C1 segment of cervical spinal cord (tissue), 14 donors: Measurements from ENCODE around the gene MYOM1.

Source experiments
- DNase-seq, 14 donors: peaks; one replicate each; lab custom pipeline; 2025; lab: John Stamatoyannopoulos, UW

The MYOM1 gene

GRCh38 chr18:3189884-3190283 lies 29.9 kb downstream of the MYOM1 start:
- DNase-seq, result no peak

DNA sequence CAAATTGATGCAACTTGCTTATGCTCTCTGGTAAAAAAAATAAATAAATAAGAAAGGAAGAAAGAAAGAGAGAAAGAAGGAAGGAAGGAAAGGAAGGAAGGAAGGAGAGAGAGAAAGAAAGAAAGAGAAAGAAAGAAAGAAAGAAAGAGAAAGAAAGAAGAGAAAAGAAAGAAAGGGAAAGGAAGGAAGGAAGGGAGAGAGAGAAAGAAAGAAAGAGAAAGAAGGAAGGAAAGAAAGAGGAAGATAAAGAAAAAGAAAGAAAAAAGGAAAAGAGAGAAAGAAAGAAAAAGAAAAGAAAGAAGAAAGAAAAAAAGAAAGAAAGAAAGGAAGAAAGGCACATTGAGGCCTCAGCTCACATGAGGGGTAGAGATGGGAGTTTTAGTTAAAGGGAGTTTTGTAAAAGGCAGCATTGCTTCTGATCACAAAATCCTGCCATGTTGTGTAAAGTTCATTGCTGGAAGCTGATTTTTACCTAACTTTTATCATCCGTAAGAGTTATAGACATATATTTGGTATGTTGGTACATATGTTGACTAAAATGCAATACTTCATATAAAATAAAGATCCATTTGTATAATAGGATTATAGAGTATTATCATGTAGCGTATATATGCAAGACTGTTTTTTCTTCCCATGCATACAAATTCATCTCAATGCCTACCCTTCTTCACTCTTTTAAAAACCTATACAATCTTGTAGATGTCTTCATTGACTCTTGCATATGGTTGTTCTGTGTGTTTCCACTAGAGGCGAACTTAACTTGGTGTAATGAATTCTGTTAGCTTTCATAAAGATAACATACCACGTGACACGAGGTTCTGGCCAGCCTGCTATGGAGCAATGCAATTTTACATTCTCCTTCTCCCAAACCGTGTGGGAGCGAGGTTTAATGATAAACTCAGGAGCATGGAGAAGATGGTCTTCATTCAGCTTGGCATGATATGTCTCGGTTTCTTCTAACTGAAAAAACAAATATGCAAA lies 32.8 kb downstream of the MYOM1 start:
- DNase-seq, result no peak

- DNase-seq, result no peak
Observed at GRCh38 chr18:3184275-3184963, 35.3 kb downstream of the MYOM1 start.

DNA sequence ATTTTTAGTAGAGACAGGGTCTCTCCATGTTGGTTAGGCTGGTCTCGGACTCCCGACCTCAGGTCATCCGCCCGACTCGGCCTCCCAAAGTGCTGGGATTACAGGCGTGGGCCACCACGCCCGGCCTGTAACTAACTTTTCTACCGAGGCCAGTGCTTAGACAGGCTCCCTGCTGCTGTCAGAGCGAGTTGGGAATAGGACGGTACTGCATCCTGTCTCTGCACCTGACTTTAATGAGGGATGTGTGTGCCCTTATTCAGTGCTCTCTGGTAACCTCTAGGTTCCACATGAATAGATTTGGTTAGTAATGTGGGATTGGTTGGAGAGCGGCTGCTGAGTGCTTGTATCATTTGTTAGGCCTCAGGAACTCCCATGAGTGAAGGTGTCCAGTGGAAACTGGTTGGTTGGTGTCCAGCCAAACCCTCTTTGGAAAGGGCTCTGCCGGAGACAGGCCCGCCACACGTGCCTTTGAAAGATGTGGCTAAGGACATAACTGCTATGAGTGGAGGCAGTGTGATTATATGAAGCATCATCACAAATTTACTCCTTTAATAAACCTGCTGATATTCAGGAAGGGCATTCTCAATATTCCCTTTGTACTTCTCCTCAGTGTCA lies 36.6 kb downstream of the MYOM1 start:
- DNase-seq, result no peak

- no peak for DNase-seq
Observed at GRCh38 chr18:3180325-3180724, 39.4 kb downstream of the MYOM1 start.

DNA sequence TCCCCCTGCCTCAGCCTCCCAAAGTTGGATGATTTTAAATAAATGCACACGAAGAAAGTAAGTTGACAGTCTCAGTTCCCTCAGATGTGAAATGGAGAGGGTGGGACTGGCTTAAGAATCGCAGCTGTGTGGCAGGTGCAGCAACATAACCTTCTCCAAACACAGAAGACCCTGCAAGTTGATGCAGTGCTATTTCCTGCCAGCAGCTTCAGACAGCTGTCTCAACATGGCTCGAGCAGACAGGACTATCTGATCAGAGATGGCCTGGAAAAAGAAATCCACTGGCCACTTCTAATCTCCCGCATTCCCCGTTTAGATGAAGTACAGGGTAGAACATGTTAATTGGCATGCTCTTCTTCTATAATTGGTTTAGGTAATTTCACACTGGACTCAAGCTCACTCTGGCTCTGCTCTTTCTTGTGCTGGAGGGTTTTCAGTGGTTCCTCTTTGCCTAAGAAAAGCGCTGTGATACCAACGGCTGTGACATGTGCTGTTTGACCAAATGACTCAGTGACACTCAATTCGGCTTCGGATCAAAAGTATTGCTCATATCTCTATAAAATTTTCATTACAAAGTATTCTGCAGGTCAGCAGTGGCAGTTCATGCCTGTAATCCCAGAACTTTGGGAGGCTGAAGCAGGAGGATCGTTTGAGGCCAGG lies 40.2 kb downstream of the MYOM1 start:
- no peak for DNase-seq

DNA sequence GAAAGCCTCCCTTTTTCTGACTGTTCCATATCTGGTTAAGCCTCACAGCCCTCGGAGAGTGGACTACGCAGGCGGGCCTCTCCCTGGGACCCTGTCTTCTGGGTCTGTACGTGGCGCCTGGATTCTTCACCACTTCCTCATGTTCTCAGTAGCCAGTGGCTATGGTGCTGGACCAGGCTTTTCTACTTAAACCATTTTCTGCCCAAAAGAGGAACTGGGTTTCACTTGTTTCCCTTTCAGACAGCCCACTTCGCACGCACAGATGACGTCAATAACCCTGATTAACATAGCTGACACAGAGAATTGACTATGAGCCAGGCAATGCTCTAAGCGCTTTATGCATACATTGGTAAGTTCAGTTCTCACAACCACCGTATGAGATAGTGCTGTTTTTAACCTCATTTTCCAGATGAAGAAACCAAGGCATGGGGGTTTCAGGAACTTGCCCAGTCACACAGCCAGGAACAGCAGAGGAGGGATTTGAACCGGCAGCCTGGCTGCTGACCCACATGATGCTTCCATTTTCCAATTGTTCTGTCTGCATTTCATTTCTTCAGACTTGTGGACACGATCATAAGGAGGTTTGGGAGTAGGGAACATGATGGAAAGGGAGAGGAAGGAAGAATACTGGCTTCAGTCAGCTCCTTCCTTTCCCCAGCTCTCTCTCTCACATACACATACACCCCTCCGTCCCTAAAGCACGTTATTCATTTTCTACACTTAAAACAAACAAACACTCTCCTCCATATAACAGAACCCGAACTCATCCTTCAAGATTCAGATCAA lies 41.7 kb downstream of the MYOM1 start:
- peak in 8 of 14 donors; percentile 4 to 43 (median 24) for DNase-seq

DNA sequence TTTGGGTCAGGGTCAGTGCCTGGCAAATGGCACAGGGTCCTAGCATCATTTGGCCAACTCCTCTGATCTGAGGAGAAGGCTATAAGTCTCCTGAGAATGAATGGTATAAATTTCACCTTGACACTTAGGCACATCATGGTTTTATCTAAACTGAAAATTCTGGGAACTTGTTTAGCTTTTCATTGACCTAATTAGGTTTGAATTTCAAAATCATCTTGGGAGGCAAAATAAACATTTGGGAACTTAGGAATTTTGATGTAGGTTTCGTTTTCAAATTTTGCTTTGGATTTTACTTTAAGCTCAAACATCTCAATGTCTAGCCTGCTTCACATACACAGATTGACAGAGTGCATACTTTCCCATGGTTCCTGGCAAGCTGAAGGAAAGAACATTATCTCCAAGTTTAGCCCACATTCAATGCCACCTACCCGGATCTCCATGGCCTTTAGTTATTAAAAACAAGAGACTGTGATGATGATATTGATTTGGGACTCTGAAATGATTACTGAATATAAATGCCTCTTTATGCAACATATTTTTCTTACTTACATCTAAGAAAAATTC lies 44.5 kb downstream of the MYOM1 start:
- no peak for DNase-seq

DNA sequence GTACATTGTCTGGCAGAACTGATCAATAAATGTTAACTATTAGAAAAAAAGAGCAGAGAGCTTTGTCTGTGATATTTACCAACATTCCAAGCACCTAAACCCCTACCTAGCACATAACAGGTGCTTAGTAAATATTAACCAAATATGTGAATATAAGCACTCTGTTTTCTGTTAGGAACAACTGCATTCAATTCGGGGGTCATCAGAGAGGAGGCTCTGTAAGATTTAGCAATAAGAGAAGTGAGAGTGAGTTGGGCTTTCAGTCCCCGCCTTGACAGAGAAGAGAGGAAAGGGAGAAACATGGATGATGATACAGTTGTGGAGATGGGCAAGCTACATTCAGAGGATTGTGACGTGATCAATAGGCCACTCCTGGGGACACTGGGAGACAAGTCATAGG lies 47.7 kb downstream of the MYOM1 start:
- DNase-seq, result no peak

DNA sequence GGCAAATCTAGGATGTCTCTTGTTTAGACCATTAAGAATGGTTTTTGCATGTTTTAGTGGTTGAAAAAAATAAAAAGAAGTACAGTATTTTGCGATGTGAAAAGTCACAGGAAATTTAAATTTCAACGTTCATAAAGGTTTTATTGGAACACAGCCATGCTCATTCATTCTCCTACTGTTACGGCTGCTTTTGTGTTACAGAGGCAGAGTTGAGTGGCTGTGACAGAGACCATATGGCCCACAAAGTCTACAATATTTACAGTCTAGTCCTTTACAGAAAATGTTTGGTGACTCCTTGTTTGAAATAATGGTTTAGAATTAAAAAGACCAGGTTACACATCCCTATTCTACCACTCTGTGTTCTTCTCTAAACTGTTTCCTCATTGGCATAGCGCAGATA lies 48.1 kb downstream of the MYOM1 start:
- no peak for DNase-seq

DNA sequence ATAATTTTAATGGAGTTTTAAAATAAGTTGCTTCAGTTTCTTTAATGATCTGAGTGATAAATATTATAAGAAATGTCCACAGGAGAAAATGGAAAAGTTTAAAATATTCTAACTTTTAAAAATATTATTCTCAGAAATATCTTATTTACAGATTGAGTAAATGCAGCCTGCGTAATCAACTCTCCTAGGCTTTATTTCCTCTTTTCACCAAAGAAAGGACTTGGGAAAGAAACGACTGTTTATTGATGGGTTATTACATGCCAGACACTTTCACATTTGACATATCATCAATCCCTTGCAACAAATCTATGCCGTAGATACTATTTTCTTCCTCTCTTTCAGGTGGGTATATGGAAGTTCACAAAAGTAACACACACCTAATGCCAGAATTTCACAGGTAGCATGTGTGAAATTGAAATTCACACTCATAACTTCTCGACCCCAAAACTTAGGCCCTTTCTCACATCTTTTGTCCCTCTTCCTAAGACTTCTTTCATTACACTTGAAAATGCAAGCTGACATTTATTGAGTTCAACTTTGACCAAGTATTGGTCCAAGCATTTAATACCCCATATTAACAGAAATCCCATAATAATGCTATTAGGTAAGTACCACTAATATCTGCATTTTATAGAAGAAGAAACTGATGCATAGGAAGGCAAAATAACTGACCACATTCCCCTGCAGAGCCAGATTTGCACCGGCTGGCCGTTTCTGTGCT lies 49.2 kb downstream of the MYOM1 start:
- no peak for DNase-seq

DNA sequence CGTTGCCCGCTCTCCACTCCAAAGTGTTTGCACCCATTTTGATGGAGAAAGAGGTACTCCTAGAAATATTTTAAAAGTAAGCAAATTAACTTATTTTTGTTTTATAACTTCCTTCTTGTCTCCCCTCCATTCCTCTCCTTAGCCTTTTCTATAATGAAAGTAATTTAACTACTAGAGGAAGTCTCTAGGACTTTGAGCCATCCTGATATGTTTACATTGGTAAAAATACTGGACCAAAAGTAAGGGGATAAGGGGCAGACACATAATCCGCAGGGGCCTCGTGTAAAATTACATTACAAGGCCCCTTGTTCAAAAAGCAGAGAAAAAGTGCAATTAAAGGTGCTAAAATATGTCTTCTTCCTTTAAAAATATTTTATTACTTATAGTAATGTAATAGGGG lies 55.4 kb downstream of the MYOM1 start:
- no peak for DNase-seq

DNA sequence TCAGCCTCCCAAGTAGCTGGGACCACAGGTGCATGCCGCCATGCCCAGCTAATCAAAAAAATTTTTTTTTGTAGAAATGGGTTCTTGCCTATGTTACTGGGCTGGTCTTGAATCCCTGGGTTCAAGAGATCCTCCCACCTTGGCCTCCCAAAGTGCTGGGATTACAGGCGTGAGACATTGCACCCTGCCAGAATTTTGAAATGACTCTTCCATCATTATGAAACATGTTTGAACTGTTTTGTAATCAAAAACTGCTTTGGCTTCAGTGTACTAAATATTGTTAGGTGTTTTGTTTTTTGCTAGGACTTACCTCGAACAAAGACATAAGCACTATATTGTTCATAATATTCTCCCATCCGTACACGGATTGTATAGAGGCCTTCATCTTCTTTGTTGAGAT lies 55.8 kb downstream of the MYOM1 start:
- no peak for DNase-seq

GRCh38 chr18:3162181-3162580 lies 57.6 kb downstream of the MYOM1 start:
- DNase-seq, result no peak

DNA sequence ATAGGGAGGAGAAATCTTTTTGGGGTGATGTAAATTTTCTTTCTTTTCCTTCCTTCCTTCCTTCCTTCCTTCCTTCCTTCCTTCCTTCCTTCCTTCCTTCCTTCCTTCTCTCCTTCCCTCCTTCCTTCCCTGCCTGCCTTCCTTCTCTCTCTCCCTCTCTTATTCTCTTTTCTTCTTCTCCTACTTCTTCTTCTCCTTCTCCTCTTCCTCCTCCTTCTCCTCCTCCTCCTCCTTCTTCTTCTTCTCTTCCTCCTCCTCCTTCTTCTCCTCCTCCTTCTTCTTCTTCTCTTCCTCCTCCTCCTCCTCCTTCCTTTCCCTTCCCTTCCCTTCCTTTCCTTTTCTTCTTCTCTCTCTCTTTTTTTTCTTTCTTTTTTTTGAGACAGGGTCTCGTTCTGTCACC lies 59.9 kb downstream of the MYOM1 start:
- DNase-seq, result no peak

GRCh38 chr18:3157606-3158005 lies 62.2 kb downstream of the MYOM1 start:
- no peak for DNase-seq

DNA sequence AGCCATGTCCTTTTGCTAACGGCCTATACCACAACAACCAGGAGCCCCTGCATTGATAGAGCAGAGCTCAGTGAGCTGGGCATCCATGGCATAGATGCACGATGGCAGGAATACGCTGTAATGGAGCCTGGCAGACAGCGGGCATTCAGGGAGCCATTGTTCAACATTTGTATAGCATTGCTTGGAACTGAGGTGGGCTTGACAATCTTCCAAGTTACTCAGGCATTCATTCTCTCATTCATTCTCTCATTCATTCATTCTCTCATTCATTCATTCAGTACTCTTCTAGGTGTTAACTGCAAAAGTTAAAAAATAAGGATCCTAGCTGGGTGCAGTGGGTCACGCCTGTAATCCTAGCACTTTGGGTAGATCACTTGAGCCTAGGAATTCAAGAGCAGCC lies 62.7 kb downstream of the MYOM1 start:
- DNase-seq, result no peak

DNA sequence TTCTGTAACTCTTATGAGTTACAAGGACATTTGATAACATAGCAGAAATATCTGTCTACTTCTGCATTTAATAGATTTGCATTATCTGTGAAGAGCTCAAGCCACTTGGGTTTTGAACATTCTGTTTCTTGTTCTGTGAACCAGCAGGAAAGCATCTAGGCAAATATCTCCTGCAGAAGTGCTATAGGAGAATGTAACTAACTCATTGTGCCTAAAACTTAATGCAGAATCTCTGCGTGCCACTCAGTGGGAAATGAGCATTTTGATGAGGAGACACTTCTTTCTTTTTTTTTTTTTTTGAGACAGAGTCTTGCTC lies 63.5 kb downstream of the MYOM1 start:
- no peak for DNase-seq

DNA sequence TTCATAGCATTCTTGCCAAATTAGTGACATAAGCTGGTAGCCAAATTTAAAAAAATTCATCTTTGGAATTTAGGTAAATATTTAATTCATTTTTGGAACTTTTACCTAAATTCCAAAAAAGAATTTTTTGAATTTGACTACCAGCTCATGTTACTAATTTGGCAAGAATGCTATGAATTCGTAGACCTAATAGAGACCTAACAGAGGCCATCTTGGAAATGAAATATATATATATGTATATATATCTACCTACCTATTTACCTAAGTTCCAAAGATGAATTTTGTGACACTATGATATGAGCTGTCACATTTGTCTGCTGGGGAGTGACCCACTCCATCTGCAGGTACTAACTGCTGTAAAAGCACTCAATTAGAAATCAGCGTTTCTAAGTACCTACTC lies 65.6 kb downstream of the MYOM1 start:
- no peak for DNase-seq

- no peak for DNase-seq
Observed at GRCh38 chr18:3153107-3153704, 66.6 kb downstream of the MYOM1 start.
